Measurements from ENCODE around the gene FBLL1.

DNA sequence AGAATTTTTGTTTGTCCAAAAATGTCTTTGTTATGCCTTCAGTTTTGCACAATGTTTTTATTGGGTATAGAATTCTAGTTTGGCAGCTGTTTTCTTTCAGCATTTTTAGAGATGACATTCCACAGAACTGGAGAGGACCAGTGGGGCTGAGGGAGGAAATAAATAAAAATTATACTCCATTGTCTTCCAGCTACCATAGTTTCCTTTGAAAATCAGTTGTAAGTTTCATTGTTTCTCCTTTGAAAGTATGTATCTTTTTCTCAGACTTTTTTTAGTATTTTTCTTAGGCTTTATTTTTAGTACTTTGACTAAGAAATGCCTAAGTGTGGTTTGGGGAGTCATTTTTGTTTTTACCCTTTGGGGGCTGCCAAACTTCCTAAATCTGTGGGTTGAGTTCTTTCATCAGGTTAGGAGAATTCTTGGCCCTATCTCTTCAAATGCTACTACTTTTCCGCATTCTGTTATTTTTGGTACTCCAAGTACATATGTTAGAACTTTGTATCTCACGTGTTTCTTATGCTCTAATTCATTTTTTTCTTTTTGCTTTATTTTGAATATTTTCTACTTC lies 15.2 kb upstream of the FBLL1 start:
- no peak for TF ChIP-seq FOS (IDR thresholded peaks at IDR 0.05; ENCODE audit: low read depth, low read length)
- TF ChIP-seq, protein P1, sequence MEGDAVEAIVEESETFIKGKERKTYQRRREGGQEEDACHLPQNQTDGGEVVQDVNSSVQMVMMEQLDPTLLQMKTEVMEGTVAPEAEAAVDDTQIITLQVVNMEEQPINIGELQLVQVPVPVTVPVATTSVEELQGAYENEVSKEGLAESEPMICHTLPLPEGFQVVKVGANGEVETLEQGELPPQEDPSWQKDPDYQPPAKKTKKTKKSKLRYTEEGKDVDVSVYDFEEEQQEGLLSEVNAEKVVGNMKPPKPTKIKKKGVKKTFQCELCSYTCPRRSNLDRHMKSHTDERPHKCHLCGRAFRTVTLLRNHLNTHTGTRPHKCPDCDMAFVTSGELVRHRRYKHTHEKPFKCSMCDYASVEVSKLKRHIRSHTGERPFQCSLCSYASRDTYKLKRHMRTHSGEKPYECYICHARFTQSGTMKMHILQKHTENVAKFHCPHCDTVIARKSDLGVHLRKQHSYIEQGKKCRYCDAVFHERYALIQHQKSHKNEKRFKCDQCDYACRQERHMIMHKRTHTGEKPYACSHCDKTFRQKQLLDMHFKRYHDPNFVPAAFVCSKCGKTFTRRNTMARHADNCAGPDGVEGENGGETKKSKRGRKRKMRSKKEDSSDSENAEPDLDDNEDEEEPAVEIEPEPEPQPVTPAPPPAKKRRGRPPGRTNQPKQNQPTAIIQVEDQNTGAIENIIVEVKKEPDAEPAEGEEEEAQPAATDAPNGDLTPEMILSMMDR (conservative IDR thresholded peaks at IDR 0.05; ENCODE audit: low read depth, low read length) = no peak
- no peak for TF ChIP-seq CEBPB (IDR thresholded peaks at IDR 0.05; ENCODE audit: low read depth, low read length)
- no peak for TF ChIP-seq POLR2A (IDR thresholded peaks at IDR 0.05; ENCODE audit: low read depth, low read length)
- TF ChIP-seq, protein P2, sequence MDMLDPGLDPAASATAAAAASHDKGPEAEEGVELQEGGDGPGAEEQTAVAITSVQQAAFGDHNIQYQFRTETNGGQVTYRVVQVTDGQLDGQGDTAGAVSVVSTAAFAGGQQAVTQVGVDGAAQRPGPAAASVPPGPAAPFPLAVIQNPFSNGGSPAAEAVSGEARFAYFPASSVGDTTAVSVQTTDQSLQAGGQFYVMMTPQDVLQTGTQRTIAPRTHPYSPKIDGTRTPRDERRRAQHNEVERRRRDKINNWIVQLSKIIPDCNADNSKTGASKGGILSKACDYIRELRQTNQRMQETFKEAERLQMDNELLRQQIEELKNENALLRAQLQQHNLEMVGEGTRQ (IDR thresholded peaks at IDR 0.05; ENCODE audit: low read depth, low read length) = no peak
- TF ChIP-seq RAD21 (IDR thresholded peaks at IDR 0.05; ENCODE audit: low read length) = no peak
- no peak for TF ChIP-seq MAZ (IDR thresholded peaks at IDR 0.05; ENCODE audit: borderline replicate concordance, low read depth, low read length)
- TF ChIP-seq, protein P3, sequence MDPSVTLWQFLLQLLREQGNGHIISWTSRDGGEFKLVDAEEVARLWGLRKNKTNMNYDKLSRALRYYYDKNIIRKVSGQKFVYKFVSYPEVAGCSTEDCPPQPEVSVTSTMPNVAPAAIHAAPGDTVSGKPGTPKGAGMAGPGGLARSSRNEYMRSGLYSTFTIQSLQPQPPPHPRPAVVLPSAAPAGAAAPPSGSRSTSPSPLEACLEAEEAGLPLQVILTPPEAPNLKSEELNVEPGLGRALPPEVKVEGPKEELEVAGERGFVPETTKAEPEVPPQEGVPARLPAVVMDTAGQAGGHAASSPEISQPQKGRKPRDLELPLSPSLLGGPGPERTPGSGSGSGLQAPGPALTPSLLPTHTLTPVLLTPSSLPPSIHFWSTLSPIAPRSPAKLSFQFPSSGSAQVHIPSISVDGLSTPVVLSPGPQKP (IDR thresholded peaks at IDR 0.05; ENCODE audit: borderline replicate concordance, low read depth, low read length) = no peak
